HEK293 (cell line): Measurements from ENCODE around the gene RANGRF.
A peak's percentile ranks its signal among the peaks of the same experiment; 100 is the strongest.

Experiments used
- CTCF ChIA-PET: fragments of 350-600 bp; formaldehyde crosslinking; extraction: SDS; loops from one replicate; lab custom pipeline; 2021; ENCODE audit warnings: antibody characterized with exemption; lab: Yijun Ruan, JAX
- POLR2A ChIA-PET: fragments of 300-600 bp; formaldehyde crosslinking; extraction: SDS; loops from one replicate; lab custom pipeline; 2020; ENCODE audit warnings: antibody characterized with exemption, inconsistent platforms; lab: Yijun Ruan, JAX
- H3K27ac ChIP-seq: fragments of 200-500 bp; sonication (Bioruptor generic); 2 replicates; pipeline ENCODE4 v1.5.1; 2014; ENCODE audit warnings: low read depth, low read length, control low read depth, inconsistent platforms; ENCODE audit errors: extremely low read depth
- H3K36me3 ChIP-seq, 2 experiments: fragments of 200-500 bp in 1 of 2; sonication (Bioruptor generic) in 1 of 2; 1 replicate in 1 of 2; 2 replicates in 1 of 2; pipeline ENCODE4 v1.5.1; 2014 to 2017; ENCODE audit warnings: inconsistent platforms in 2 of 2, low read length in 2 of 2; ENCODE audit not compliant: control insufficient read depth in 2 of 2, insufficient read depth in 1 of 2
- H3K4me1 ChIP-seq: fragments of 200-500 bp; sonication (Bioruptor generic); 2 replicates; pipeline ENCODE4 v1.5.1; 2014; ENCODE audit warnings: mild to moderate bottlenecking, low read length, inconsistent platforms; ENCODE audit not compliant: control insufficient read depth, insufficient read depth
- H3K4me3 ChIP-seq: 2 replicates; pipeline ENCODE4 v1.5.1; 2011; ENCODE audit warnings: low read depth, mild to moderate bottlenecking, control low read depth, low read length, moderate library complexity
- H3K9me3 ChIP-seq: fragments of 200-500 bp; sonication (Bioruptor generic); 2 replicates; pipeline ENCODE4 v1.5.1; 2014; ENCODE audit warnings: low read depth, low read length, inconsistent platforms; ENCODE audit not compliant: control insufficient read depth, insufficient read depth
- BCL11A ChIP-seq: fragments of 450-650 bp; formaldehyde crosslinking; IDR thresholded peaks from 2 replicates; pipeline ENCODE4 v1.5.1; 2016; ENCODE audit warnings: low read depth, missing biosample characterization, missing genetic modification characterization
- CTCF ChIP-seq: fragments of 450-650 bp; formaldehyde crosslinking; IDR thresholded peaks from 2 replicates; pipeline ENCODE4 v1.5.1; 2016; ENCODE audit warnings: missing biosample characterization, missing genetic modification characterization
- PBX3 ChIP-seq: sonication (generic); formaldehyde crosslinking; IDR thresholded peaks from 2 replicates; pipeline ENCODE4 v1.8.1; 2022; ENCODE audit warnings: mild to moderate bottlenecking, moderate library complexity, missing genetic modification reagents
- PRDM10 ChIP-seq: fragments of 450-650 bp; formaldehyde crosslinking; IDR thresholded peaks from 2 replicates; pipeline ENCODE4 v1.5.1; 2016; ENCODE audit warnings: missing biosample characterization, missing genetic modification characterization
- PRDM4 ChIP-seq: fragments of 450-650 bp; formaldehyde crosslinking; IDR thresholded peaks from 2 replicates; pipeline ENCODE4 v1.5.1; 2017; ENCODE audit warnings: missing biosample characterization, missing genetic modification characterization
- TSHZ1 ChIP-seq: fragments of 450-650 bp; formaldehyde crosslinking; IDR thresholded peaks from 2 replicates; pipeline ENCODE4 v1.5.1; 2016; ENCODE audit warnings: missing biosample characterization, missing genetic modification characterization, borderline replicate concordance
- ZBTB10 ChIP-seq: fragments of 450-650 bp; formaldehyde crosslinking; IDR thresholded peaks from 2 replicates; pipeline ENCODE4 v1.5.1; 2016; ENCODE audit warnings: missing biosample characterization, missing genetic modification characterization
- ZBTB17 ChIP-seq: fragments of 450-650 bp; formaldehyde crosslinking; IDR thresholded peaks from 2 replicates; pipeline ENCODE4 v1.5.1; 2016; ENCODE audit warnings: missing biosample characterization, missing genetic modification characterization
- ZBTB20 ChIP-seq: fragments of 450-650 bp; formaldehyde crosslinking; IDR thresholded peaks from 2 replicates; pipeline ENCODE4 v1.5.1; 2016; ENCODE audit warnings: missing biosample characterization, missing genetic modification characterization
- ZFP69B ChIP-seq: fragments of 450-650 bp; formaldehyde crosslinking; IDR thresholded peaks from 2 replicates; pipeline ENCODE4 v1.5.1; 2016; ENCODE audit warnings: missing biosample characterization, missing genetic modification characterization
- ZIC2 ChIP-seq: fragments of 450-650 bp; formaldehyde crosslinking; IDR thresholded peaks from 2 replicates; pipeline ENCODE4 v1.5.1; 2016; ENCODE audit warnings: missing biosample characterization, missing genetic modification characterization
- ZNF132 ChIP-seq: fragments of 450-650 bp; formaldehyde crosslinking; IDR thresholded peaks from 2 replicates; pipeline ENCODE4 v1.5.1; 2017; ENCODE audit warnings: missing biosample characterization, missing genetic modification characterization, borderline replicate concordance
- ZNF2 ChIP-seq: fragments of 450-650 bp; formaldehyde crosslinking; IDR thresholded peaks from 2 replicates; pipeline ENCODE4 v1.5.1; 2016; ENCODE audit warnings: missing biosample characterization, missing genetic modification characterization
- ZNF202 ChIP-seq: fragments of 450-650 bp; formaldehyde crosslinking; IDR thresholded peaks from 2 replicates; pipeline ENCODE4 v1.5.1; 2016; ENCODE audit warnings: missing biosample characterization, missing genetic modification characterization, borderline replicate concordance
- ZNF302 ChIP-seq: fragments of 450-650 bp; formaldehyde crosslinking; IDR thresholded peaks from 2 replicates; pipeline ENCODE4 v1.5.1; 2016; ENCODE audit warnings: missing biosample characterization, missing genetic modification characterization, low read depth
- ZNF37A ChIP-seq: fragments of 450-650 bp; IDR thresholded peaks from 2 replicates; pipeline ENCODE4 v1.5.1; 2018; ENCODE audit warnings: missing biosample characterization, missing genetic modification characterization
- ZNF571 ChIP-seq: fragments of 450-650 bp; formaldehyde crosslinking; IDR thresholded peaks from 2 replicates; pipeline ENCODE4 v1.5.0; 2017; ENCODE audit warnings: missing biosample characterization, missing genetic modification characterization
- ZNF580 ChIP-seq: fragments of 450-650 bp; formaldehyde crosslinking; IDR thresholded peaks from 2 replicates; pipeline ENCODE4 v1.5.1; 2016; ENCODE audit warnings: missing biosample characterization, missing genetic modification characterization

Gene RANGRF

GRCh38 chr17:8300627-8301242 lies 12.3 kb downstream of the RANGRF start (continued):
- TF ChIP-seq TSHZ1 (no peak), PRDM10 (0 out of 2 replicates have a peak, but pooled peaks have one; percentile 33), CTCF (peak; percentile 81), ZBTB10 (tag by site-specific recombination) (no peak), ZBTB20 (peak; percentile 94), ZNF302 (tag by site-specific recombination) (no peak), ZNF132 (tag by site-specific recombination) (no peak), BCL11A (tag by site-specific recombination) (no peak), ZNF37A (tag by site-specific recombination) (no peak), ZNF2 (peak; percentile 54; the same call in 1 of the 2 replicates), ZIC2 (tag by site-specific recombination) (no peak), ZFP69B (tag by site-specific recombination) (peak; percentile 44; the same call in 1 of the 2 replicates), ZNF580 (tag by site-specific recombination) (no peak), ZBTB17 (tag by site-specific recombination) (peak; percentile 53)

GRCh38 chr17:8310601-8311123 lies 22.2 kb downstream of the RANGRF start:
- CTCF ChIA-PET: interaction anchor here (0.7 to 1.1 kb wide), 2 partner anchors 10 to 370 kb away, joined by 3 to 8 read pairs; no protein-coding TSS in a partner anchor
- H3K9me3 ChIP-seq: no peaks in the 10 kb centered on the region
- no peak overlapping the region for H3K4me3 ChIP-seq
- H3K27ac ChIP-seq: no peak overlapping the region
- no peaks in the 10 kb centered on the region for H3K36me3 ChIP-seq
- POLR2A ChIA-PET: no interaction called here
- no peaks in the 10 kb centered on the region for H3K4me1 ChIP-seq
- TF ChIP-seq ZNF571 (tag by site-specific recombination) (no peak), PRDM4 (tag by site-specific recombination) (no peak), ZNF2 (no peak), PBX3 (no peak), ZNF202 (no peak)
